Panc1 (cell line): ENCODE measurements around the gene MAPRE2. TPM values are rescaled to one million over a fixed set of nuclear protein-coding genes. Genes with fewer than 3 reads are reported as not detected.

Experiments used
- ATAC-seq: fragments of 200-7000 bp; cut with Tn5 transposase; 2 replicates; pipeline ENCODE4 v1.9.1; 2020; ENCODE audit warnings: mild to moderate bottlenecking, moderate library complexity
- BruUV-seq: library from RNA; stranded (reverse); fragments of 400-500 nt; replicated peaks from 2 replicates; lab custom pipeline; 2021; lab: Mats Ljungman, UMichigan
- CTCF ChIA-PET: fragments of 300-600 bp; sonication (Branson Sonifier 250); formaldehyde crosslinking; loops from one replicate; lab custom pipeline; 2022; ENCODE audit warnings: antibody characterized with exemption; lab: Charles Lee
- POLR2A ChIA-PET: fragments of 300-600 bp; sonication (Branson Sonifier 250); formaldehyde crosslinking; loops from one replicate; lab custom pipeline; 2022; ENCODE audit warnings: antibody characterized with exemption; lab: Charles Lee
- DNase-seq: peaks from one replicate; pipeline ENCODE4 v3.0.0-alpha.2; 2010; ENCODE audit warnings: low read depth, low spot score
- H3K27ac ChIP-seq: 2 replicates; pipeline ENCODE4 v1.5.1; 2011; ENCODE audit warnings: mild to moderate bottlenecking, low read length, inconsistent platforms
- H3K27me3 ChIP-seq: fragments of 200-500 bp; sonication (Bioruptor generic); 2 replicates; pipeline ENCODE4 v1.6.0; 2014; ENCODE audit warnings: low read length, inconsistent platforms; ENCODE audit not compliant: control insufficient read depth, insufficient read depth
- H3K36me3 ChIP-seq: fragments of 200-500 bp; sonication (Bioruptor generic); 2 replicates; pipeline ENCODE4 v1.5.1; 2014; ENCODE audit warnings: inconsistent platforms, mild to moderate bottlenecking, low read length, moderate library complexity; ENCODE audit not compliant: control insufficient read depth, insufficient read depth
- H3K4me1 ChIP-seq: 2 replicates; pipeline ENCODE4 v1.5.1; 2011; ENCODE audit warnings: inconsistent platforms, mild to moderate bottlenecking, low read length, moderate library complexity; ENCODE audit not compliant: control insufficient read depth, insufficient read depth
- H3K4me3 ChIP-seq, 2 experiments: 2 replicates each; pipeline ENCODE4 v1.5.1; 2011 to 2012; ENCODE audit warnings: low read depth in 2 of 2, low read length in 2 of 2, mild to moderate bottlenecking in 2 of 2, inconsistent platforms in 1 of 2, moderate library complexity in 1 of 2
- H3K9me3 ChIP-seq: fragments of 200-500 bp; sonication (Bioruptor generic); 2 replicates; pipeline ENCODE4 v1.5.1; 2014; ENCODE audit warnings: low read depth, mild to moderate bottlenecking, inconsistent platforms, low read length, moderate library complexity; ENCODE audit not compliant: control insufficient read depth, insufficient read depth
- POLR2AphosphoS5 ChIP-seq: IDR thresholded peaks from 2 replicates; pipeline ENCODE4 v1.6.1; 2012; ENCODE audit warnings: mild to moderate bottlenecking, low read depth, low read length, moderate library complexity
- SIN3A ChIP-seq: IDR thresholded peaks from 2 replicates; pipeline ENCODE4 v1.6.1; 2012; ENCODE audit warnings: low read depth, mild to moderate bottlenecking, low read length, moderate library complexity, borderline replicate concordance; ENCODE audit not compliant: insufficient read depth
- TCF7L2 ChIP-seq: IDR thresholded peaks from 2 replicates; pipeline ENCODE4 v1.6.1; 2011; ENCODE audit warnings: mild to moderate bottlenecking, low read depth, low read length, inconsistent platforms
- in situ Hi-C: cut with HindIII; loops from 2 replicates; pipeline ENCODE4 v1.10.0; 2016; ENCODE audit warnings: low sequenced_read_pairs, low pct_unique_long_range_greater_than_20kb
- intact Hi-C: fragments of 100-400 bp; cut with micrococcal nuclease; formaldehyde crosslinking; loops from one replicate; pipeline ENCODE4 v1.10.0; 2022; ENCODE audit not compliant: unreplicated experiment
- total RNA-seq: library from RNA; stranded (reverse); gene quantifications from one replicate; pipeline ENCODE4 v1.2.1, GENCODE V29; 2021; ENCODE audit not compliant: unreplicated experiment
- TF ChIP-seq, protein P1 (sequence below): fragments of 450-650 bp; IDR thresholded peaks from 2 replicates; pipeline ENCODE4 v1.5.1; 2017; ENCODE audit warnings: mild to moderate bottlenecking
- TF ChIP-seq, protein P2 (sequence below), 2 experiments: IDR thresholded peaks; 2 replicates each; pipeline ENCODE4 v1.6.1; 2011 to 2012; ENCODE audit warnings: low read depth in 2 of 2, control low read depth in 1 of 2, low read length in 1 of 2, mild to moderate bottlenecking in 1 of 2, moderate library complexity in 1 of 2; ENCODE audit not compliant: insufficient read depth in 1 of 2

The MAPRE2 gene
- total RNA-seq, 1 experiment from 2014 or later = 14.1 TPM

DNA sequence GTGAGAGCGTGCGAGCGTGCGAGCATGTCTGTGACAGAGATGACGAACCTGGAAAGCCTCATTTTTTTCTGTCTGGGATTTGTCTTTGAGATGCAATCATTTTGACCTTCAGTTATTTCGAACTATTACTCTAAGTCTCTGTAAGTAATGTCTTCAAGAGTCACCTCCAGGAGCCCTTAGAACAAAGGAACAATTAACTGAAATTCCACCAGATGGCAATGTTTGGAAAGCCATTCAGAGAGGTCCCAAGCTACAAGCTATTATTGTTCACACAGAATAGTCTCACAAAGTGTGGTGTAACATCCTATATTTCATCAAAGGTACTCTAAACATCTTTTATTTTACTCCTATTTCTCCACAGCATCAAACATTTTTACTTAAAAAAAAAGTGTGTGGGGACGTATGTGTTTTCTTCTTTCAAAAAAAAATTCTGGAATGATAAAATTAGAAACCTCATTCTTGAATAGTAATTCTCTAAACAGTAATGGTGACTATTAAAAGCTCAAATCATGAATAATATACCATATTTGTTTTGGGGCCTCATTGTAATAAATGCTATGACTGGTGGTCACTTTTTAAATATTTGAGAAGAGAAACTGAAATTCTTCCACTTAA, 35.1 kb upstream of the MAPRE2 start:
- no peaks in the 10 kb centered on the region for H3K27me3 ChIP-seq
- TF ChIP-seq, protein P1, sequence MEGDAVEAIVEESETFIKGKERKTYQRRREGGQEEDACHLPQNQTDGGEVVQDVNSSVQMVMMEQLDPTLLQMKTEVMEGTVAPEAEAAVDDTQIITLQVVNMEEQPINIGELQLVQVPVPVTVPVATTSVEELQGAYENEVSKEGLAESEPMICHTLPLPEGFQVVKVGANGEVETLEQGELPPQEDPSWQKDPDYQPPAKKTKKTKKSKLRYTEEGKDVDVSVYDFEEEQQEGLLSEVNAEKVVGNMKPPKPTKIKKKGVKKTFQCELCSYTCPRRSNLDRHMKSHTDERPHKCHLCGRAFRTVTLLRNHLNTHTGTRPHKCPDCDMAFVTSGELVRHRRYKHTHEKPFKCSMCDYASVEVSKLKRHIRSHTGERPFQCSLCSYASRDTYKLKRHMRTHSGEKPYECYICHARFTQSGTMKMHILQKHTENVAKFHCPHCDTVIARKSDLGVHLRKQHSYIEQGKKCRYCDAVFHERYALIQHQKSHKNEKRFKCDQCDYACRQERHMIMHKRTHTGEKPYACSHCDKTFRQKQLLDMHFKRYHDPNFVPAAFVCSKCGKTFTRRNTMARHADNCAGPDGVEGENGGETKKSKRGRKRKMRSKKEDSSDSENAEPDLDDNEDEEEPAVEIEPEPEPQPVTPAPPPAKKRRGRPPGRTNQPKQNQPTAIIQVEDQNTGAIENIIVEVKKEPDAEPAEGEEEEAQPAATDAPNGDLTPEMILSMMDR = peak; percentile 62
- TF ChIP-seq, protein P2, sequence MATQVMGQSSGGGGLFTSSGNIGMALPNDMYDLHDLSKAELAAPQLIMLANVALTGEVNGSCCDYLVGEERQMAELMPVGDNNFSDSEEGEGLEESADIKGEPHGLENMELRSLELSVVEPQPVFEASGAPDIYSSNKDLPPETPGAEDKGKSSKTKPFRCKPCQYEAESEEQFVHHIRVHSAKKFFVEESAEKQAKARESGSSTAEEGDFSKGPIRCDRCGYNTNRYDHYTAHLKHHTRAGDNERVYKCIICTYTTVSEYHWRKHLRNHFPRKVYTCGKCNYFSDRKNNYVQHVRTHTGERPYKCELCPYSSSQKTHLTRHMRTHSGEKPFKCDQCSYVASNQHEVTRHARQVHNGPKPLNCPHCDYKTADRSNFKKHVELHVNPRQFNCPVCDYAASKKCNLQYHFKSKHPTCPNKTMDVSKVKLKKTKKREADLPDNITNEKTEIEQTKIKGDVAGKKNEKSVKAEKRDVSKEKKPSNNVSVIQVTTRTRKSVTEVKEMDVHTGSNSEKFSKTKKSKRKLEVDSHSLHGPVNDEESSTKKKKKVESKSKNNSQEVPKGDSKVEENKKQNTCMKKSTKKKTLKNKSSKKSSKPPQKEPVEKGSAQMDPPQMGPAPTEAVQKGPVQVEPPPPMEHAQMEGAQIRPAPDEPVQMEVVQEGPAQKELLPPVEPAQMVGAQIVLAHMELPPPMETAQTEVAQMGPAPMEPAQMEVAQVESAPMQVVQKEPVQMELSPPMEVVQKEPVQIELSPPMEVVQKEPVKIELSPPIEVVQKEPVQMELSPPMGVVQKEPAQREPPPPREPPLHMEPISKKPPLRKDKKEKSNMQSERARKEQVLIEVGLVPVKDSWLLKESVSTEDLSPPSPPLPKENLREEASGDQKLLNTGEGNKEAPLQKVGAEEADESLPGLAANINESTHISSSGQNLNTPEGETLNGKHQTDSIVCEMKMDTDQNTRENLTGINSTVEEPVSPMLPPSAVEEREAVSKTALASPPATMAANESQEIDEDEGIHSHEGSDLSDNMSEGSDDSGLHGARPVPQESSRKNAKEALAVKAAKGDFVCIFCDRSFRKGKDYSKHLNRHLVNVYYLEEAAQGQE (IDR thresholded peaks at IDR 0.05; ENCODE audit: insufficient read depth in 1 of 2, low read depth in 2 of 2, low read length in 1 of 2) = no peak
- ChIA-PET CTCF (interaction anchor here (1.2 kb wide), 1 partner anchor 138 kb away, joined by 12 read pairs; no protein-coding TSS in a partner anchor), POLR2A (no interaction called here)
- no peak overlapping the region for H3K27ac ChIP-seq
- BruUV-seq = no TSS peak
- H3K36me3 ChIP-seq = no peaks in the 10 kb centered on the region
- no peaks in the 10 kb centered on the region for H3K4me1 ChIP-seq
- DNase-seq = peak; percentile 46
- H3K4me3 ChIP-seq = no peak overlapping the region
- peak; percentile 95 for ATAC-seq
- intact Hi-C loops = loop anchor here (2.0 to 5.0 kb wide), 2 partner anchors 139 to 226 kb away; no protein-coding TSS in a partner anchor
- in situ Hi-C loops = no loop called here
- H3K9me3 ChIP-seq = no peaks in the 10 kb centered on the region

DNA sequence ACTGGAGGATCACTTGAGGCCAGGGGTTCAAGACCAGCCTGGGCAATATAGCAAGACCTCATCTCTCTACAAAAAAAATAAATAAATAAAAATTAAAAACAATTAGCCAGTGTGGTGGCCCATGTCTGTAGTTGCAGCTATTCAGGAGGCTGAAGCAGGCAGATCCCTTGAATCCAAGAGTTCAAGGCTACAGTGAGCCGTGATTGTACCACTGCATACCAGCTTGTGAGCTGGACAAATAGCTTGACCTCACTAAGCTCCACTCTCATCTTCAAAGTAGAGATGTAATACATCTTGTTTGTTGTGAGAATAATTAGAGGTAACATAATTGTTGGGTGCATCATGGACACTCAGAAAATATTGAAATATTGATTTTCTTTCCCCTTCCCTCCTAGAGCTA, 31.1 kb upstream of the MAPRE2 start:
- no peak overlapping the region for H3K27ac ChIP-seq
- DNase-seq (no peak), ATAC-seq (no peak)
- no TSS peak for BruUV-seq
- no peaks in the 10 kb centered on the region for H3K36me3 ChIP-seq
- intact Hi-C loops = no loop called here
- no peaks in the 10 kb centered on the region for H3K4me1 ChIP-seq
- ChIA-PET POLR2A (no interaction called here), CTCF (no interaction called here)
- in situ Hi-C loops = no loop called here
- H3K9me3 ChIP-seq = no peaks in the 10 kb centered on the region
- TF ChIP-seq, protein P1 = no peak
- no peak for TF ChIP-seq POLR2AphosphoS5
- no peak overlapping the region for H3K4me3 ChIP-seq
- no peaks in the 10 kb centered on the region for H3K27me3 ChIP-seq

DNA sequence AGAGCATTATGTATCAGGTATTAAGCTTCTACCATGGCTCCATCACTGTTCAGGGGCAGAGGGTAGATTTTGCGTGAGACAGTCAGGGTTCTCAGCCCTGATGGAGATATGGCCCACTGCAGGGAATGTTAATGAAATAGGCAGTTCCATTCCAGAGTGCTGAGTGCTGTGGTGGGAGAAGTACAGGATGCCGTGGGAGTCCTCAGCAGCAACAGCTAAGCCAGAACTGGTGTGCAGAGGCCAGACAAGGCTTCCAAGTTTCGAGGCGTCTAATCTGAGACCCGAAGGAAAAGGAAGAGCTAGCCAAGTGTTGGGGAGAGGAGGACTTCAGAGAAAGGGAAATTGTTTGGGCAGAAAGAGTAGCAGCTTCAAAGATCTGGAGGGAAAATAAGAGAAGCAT, 30.2 kb upstream of the MAPRE2 start:
- BruUV-seq = no TSS peak
- in situ Hi-C loops = no loop called here
- no peak overlapping the region for H3K4me3 ChIP-seq
- H3K36me3 ChIP-seq = no peaks in the 10 kb centered on the region
- intact Hi-C loops = no loop called here
- no peak for TF ChIP-seq SIN3A
- TF ChIP-seq, protein P2 (IDR thresholded peaks at IDR 0.05; ENCODE audit: insufficient read depth in 1 of 2, low read depth in 2 of 2, low read length in 1 of 2) = no peak
- TF ChIP-seq POLR2AphosphoS5 = no peak
- TF ChIP-seq, protein P1 = no peak
- no peak for TF ChIP-seq TCF7L2
- no peak overlapping the region for H3K27ac ChIP-seq
- ChIA-PET POLR2A (no interaction called here), CTCF (no interaction called here)
- DNase-seq (no peak), ATAC-seq (no peak)
- H3K9me3 ChIP-seq = no peaks in the 10 kb centered on the region
- H3K27me3 ChIP-seq = no peaks in the 10 kb centered on the region
- no peaks in the 10 kb centered on the region for H3K4me1 ChIP-seq
